ENCODE measurements around the gene ZNF638.

The ZNF638 gene

DNA sequence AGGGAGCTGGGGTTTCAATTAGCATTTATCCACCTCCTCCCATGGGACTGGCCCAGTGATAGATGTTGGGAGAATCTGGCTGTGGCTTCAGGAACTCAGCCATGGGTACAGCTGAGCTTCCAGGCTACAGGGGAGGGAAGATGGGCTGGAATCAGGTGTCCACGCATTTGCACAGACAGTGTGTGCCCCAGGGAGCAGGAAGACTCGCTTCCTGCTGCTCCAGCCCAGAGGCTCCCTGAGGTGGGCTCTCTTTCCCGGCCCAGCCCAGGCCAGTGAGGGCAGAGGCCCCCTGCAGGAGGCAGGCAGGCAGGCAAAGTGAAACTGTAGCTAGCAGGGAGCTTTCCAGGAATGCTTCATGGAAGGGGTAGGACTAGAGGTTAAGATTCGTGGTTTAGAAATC, 150.5 kb downstream of the ZNF638 start:
- no peak for TF ChIP-seq ZFX (IDR thresholded peaks at IDR 0.05; ENCODE audit: borderline replicate concordance)
- TF ChIP-seq, protein P1, sequence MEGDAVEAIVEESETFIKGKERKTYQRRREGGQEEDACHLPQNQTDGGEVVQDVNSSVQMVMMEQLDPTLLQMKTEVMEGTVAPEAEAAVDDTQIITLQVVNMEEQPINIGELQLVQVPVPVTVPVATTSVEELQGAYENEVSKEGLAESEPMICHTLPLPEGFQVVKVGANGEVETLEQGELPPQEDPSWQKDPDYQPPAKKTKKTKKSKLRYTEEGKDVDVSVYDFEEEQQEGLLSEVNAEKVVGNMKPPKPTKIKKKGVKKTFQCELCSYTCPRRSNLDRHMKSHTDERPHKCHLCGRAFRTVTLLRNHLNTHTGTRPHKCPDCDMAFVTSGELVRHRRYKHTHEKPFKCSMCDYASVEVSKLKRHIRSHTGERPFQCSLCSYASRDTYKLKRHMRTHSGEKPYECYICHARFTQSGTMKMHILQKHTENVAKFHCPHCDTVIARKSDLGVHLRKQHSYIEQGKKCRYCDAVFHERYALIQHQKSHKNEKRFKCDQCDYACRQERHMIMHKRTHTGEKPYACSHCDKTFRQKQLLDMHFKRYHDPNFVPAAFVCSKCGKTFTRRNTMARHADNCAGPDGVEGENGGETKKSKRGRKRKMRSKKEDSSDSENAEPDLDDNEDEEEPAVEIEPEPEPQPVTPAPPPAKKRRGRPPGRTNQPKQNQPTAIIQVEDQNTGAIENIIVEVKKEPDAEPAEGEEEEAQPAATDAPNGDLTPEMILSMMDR (IDR thresholded peaks at IDR 0.05) = no peak
- H3K27ac ChIP-seq = no peak overlapping the region

DNA sequence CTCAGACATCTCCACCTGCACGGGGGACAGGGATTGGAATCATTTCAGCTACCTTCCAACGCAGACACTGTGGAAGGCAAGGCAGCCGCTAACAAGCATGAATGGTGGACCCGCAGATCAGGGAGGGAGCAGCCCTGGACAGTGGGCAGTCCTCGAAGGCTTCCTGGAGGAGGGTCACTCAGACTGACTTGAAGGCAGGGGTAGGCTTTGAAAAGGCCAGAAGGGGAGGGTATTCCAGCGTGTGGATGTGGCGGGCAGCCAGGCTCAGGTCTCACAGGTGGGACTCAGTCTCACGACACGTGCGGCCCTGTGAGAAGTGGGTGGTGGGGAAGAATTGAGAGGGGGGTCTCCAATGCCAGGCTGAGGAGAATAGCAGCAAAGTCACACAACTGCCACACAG, 151.7 kb downstream of the ZNF638 start:
- H3K27ac ChIP-seq = no peak overlapping the region
- TF ChIP-seq, protein P1 (IDR thresholded peaks at IDR 0.05) = no peak
- no peak for TF ChIP-seq ZFX (IDR thresholded peaks at IDR 0.05; ENCODE audit: borderline replicate concordance)

DNA sequence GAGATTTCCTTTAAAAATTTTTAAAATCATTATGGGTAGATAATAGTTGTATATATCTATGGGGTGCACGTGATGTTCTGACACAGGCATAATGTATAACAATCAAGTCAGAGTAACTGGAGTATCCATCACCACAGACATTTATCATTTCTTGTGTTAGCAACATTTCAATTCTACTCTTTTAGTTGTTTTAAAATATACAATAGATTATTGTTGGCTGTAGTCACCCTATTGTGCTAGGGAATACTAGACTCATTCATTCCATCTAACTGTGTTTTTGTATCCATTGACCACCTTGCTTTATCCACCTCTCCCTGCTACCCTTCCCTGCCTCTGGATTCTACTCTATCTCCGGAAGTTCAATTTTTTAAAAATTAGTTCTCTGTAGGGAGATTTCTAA, 152.8 kb downstream of the ZNF638 start:
- no peak for TF ChIP-seq ZFX (IDR thresholded peaks at IDR 0.05; ENCODE audit: borderline replicate concordance)
- TF ChIP-seq, protein P1 (IDR thresholded peaks at IDR 0.05) = no peak
- H3K27ac ChIP-seq = no peak overlapping the region
